GM23338 (cell line): Measurements from ENCODE around the gene HNF1A. TPM values are rescaled to one million over a fixed set of nuclear protein-coding genes. Genes with fewer than 3 reads are reported as not detected.

ENCODE experiments used
- ATAC-seq: fragments of 200-7000 bp; cut with Tn5 transposase; 3 replicates; pipeline ENCODE4 v1.9.1; 2020
- DNase-seq: peaks from one replicate; pipeline ENCODE4 v3.0.0-alpha.2; 2015; ENCODE audit warnings: low spot score
- H2AFZ ChIP-seq: fragments of 200-600 bp; sonication (generic); 2 replicates; pipeline ENCODE4 v1.8.0; 2016; ENCODE audit warnings: antibody characterized with exemption, mild to moderate bottlenecking, moderate library complexity
- H3F3A ChIP-seq: fragments of 200-600 bp; sonication (generic); replicated peaks from 2 replicates; pipeline ENCODE4 v1.8.0; 2017; ENCODE audit warnings: antibody characterized with exemption, mixed run types, low read depth
- H3K27ac ChIP-seq: fragments of 200-600 bp; sonication (generic); 2 replicates; pipeline ENCODE4 v1.6.1; 2016; ENCODE audit warnings: low read depth
- H3K27me3 ChIP-seq: fragments of 200-600 bp; sonication (generic); 2 replicates; pipeline ENCODE4 v1.8.0; 2016; ENCODE audit warnings: mild to moderate bottlenecking, mixed run types, moderate library complexity; ENCODE audit not compliant: insufficient read depth
- H3K36me3 ChIP-seq: fragments of 200-600 bp; sonication (generic); 2 replicates; pipeline ENCODE4 v1.8.0; 2016; ENCODE audit warnings: mild to moderate bottlenecking; ENCODE audit not compliant: insufficient read depth
- H3K4me1 ChIP-seq: fragments of 200-600 bp; sonication (generic); 2 replicates; pipeline ENCODE4 v1.8.0; 2016; ENCODE audit warnings: mild to moderate bottlenecking, moderate library complexity; ENCODE audit not compliant: insufficient read depth
- H3K4me2 ChIP-seq: fragments of 200-600 bp; sonication (generic); 2 replicates; pipeline ENCODE4 v1.7.1; 2017; ENCODE audit warnings: mixed run types
- H3K4me3 ChIP-seq: fragments of 200-600 bp; sonication (generic); 2 replicates; pipeline ENCODE4 v1.6.1; 2016; ENCODE audit warnings: mixed run types
- H3K79me2 ChIP-seq: fragments of 200-600 bp; sonication (generic); replicated peaks from 2 replicates; pipeline ENCODE4 v1.8.0; 2017; ENCODE audit warnings: mild to moderate bottlenecking; ENCODE audit not compliant: insufficient read depth
- H3K9me2 ChIP-seq: fragments of 200-600 bp; sonication (generic); 2 replicates; pipeline ENCODE4 v1.8.0; 2017; ENCODE audit not compliant: insufficient read depth
- H4K20me1 ChIP-seq: fragments of 200-600 bp; sonication (generic); replicated peaks from 2 replicates; pipeline ENCODE4 v1.8.0; 2017; ENCODE audit warnings: mild to moderate bottlenecking; ENCODE audit not compliant: insufficient read depth
- H3K27ac Mint-ChIP-seq: 2 replicates; pipeline ENCODE4 v1.8.0; 2020; ENCODE audit warnings: inconsistent platforms, mild to moderate bottlenecking, moderate library complexity, mixed read lengths
- H3K27me3 Mint-ChIP-seq: 3 replicates; pipeline ENCODE4 v1.8.0; 2022; ENCODE audit warnings: low read depth, mild to moderate bottlenecking, moderate library complexity, mixed read lengths, inconsistent platforms; ENCODE audit not compliant: insufficient read depth, poor library complexity
- H3K36me3 Mint-ChIP-seq: 3 replicates; pipeline ENCODE4 v1.8.0; 2021; ENCODE audit warnings: low read depth, mild to moderate bottlenecking, inconsistent platforms, moderate library complexity, mixed read lengths
- H3K4me1 Mint-ChIP-seq: 3 replicates; pipeline ENCODE4 v1.8.0; 2020; ENCODE audit warnings: mild to moderate bottlenecking, inconsistent platforms, mixed read lengths
- H3K4me3 Mint-ChIP-seq: 3 replicates; pipeline ENCODE4 v1.8.0; 2021; ENCODE audit warnings: moderate library complexity, mild to moderate bottlenecking, inconsistent platforms, mixed read lengths
- H3K9me3 Mint-ChIP-seq: 3 replicates; pipeline ENCODE4 v1.8.0; 2020; ENCODE audit warnings: moderate library complexity, mild to moderate bottlenecking, inconsistent platforms, mixed read lengths
- CREB1 ChIP-seq: fragments of 250-450 bp; sonication (Bioruptor Pico); IDR thresholded peaks from 2 replicates; pipeline ENCODE4 v1.5.0; 2020; ENCODE audit warnings: low read depth, mild to moderate bottlenecking, moderate library complexity
- EZH2phosphoT487 ChIP-seq: fragments of 200-600 bp; sonication (generic); IDR thresholded peaks from one replicate; pipeline ENCODE4 v1.8.1; 2018; ENCODE audit warnings: antibody characterized with exemption; ENCODE audit not compliant: unreplicated experiment
- NANOG ChIP-seq: IDR thresholded peaks from 2 replicates; pipeline ENCODE4 v1.6.1; 2016; ENCODE audit warnings: antibody characterized with exemption, borderline replicate concordance
- POLR2AphosphoS5 ChIP-seq: IDR thresholded peaks from 2 replicates; pipeline ENCODE4 v1.6.1; 2016; ENCODE audit warnings: antibody characterized with exemption, low read depth
- ZNF331 ChIP-seq: fragments of 250-450 bp; sonication (Bioruptor Pico); IDR thresholded peaks from 2 replicates; pipeline ENCODE4 v1.5.0; 2020; ENCODE audit warnings: low read depth, mild to moderate bottlenecking, moderate library complexity
- polyA plus RNA-seq: library from polyadenylated mRNA; unstranded; fragments of >200 nt; fragmentation: Nextera tagmentation; extraction: Ambion mirVana; gene quantifications from 2 replicates; pipeline ENCODE4 v1.2.1, GENCODE V29; 2016
- total RNA-seq: library from RNA; depleted of rRNA; stranded (reverse); fragments of >200 nt; shearing (Covaris generic); gene quantifications from 2 replicates; pipeline ENCODE4 v1.2.3, GENCODE V29; 2014
- TF ChIP-seq, protein P1 (sequence below): IDR thresholded peaks from one replicate; pipeline ENCODE4 v1.6.1; 2018; ENCODE audit warnings: antibody characterized with exemption; ENCODE audit not compliant: unreplicated experiment

The HNF1A gene
- total and polyA plus RNA-seq, 2 experiments from 2014 or later = 0.11 TPM; not detected in 1

GRCh38 chr12:120928864-120929652 is 49.3 kb upstream of the HNF1A start:
- peak overlapping the region; percentile 43; the same call in 2 of the 3 replicates for H3K4me3 Mint-ChIP-seq
- Histone ChIP-seq H3K27ac (peak overlapping the region; percentile 97), H4K20me1 (no peaks in the 10 kb centered on the region), H3K79me2 (no peaks in the 10 kb centered on the region), H3K4me3 (peak overlapping the region; percentile 39), H3K36me3 (no peaks in the 10 kb centered on the region), H3F3A (no peaks in the 10 kb centered on the region), H2AFZ (peak overlapping the region; percentile 99), H3K27me3 (no peaks in the 10 kb centered on the region), H3K4me1 (0 out of 2 replicates have a peak, but pooled peaks cover 8% of the 10 kb centered on the region), H3K9me2 (no peaks in the 10 kb centered on the region), H3K4me2 (peak overlapping the region; percentile 78)
- peaks cover 9% of the 10 kb centered on the region for H3K27me3 Mint-ChIP-seq
- ATAC-seq (peak; percentile 84), DNase-seq (peak; percentile 80)
- H3K36me3 Mint-ChIP-seq = no peaks in the 10 kb centered on the region
- peaks cover 21% of the 10 kb centered on the region for H3K4me1 Mint-ChIP-seq
- H3K9me3 Mint-ChIP-seq = peaks cover 3% of the 10 kb centered on the region; the same call in 2 of the 3 replicates
- H3K27ac Mint-ChIP-seq = peak overlapping the region; percentile 90
- TF ChIP-seq NANOG (no peak), CREB1 (CRISPR knock-in tag) (0 out of 2 replicates have a peak, but pooled peaks have one; percentile 48)

DNA sequence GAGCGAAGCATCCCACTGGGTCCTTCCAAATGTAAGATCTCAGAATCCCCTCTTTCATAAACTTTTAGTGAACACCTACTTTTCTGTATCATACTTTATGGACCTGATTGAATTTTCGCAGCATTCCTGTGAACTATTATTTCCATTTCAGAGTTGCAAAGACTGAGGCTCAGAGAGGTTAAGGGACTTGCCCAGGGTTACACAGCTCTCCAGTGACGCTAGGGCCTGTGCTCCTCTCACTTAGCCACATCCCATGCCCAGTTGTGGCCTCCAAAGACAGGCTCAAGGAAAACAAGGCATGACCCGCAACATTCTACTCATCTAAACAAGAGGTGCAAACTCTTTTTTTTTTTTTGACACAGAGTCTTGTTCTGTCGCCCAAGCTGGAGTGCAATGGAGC is 48.3 kb upstream of the HNF1A start:
- Histone ChIP-seq H4K20me1 (no peaks in the 10 kb centered on the region), H3K9me2 (no peaks in the 10 kb centered on the region), H3K27ac (no peak overlapping the region), H3K4me2 (no peak overlapping the region), H3K27me3 (no peaks in the 10 kb centered on the region), H3K4me1 (0 out of 2 replicates have a peak, but pooled peaks cover 8% of the 10 kb centered on the region), H3K79me2 (no peaks in the 10 kb centered on the region), H2AFZ (no peak overlapping the region), H3K4me3 (no peak overlapping the region), H3F3A (no peaks in the 10 kb centered on the region), H3K36me3 (no peaks in the 10 kb centered on the region)
- no peak for ATAC-seq
- H3K27ac Mint-ChIP-seq = no peak overlapping the region
- peaks cover 9% of the 10 kb centered on the region for H3K27me3 Mint-ChIP-seq
- DNase-seq = no peak
- H3K4me3 Mint-ChIP-seq = no peak overlapping the region
- peaks cover under 1% of the 10 kb centered on the region; the same call in 1 of the 3 replicates for H3K9me3 Mint-ChIP-seq
- H3K36me3 Mint-ChIP-seq = no peaks in the 10 kb centered on the region
- H3K4me1 Mint-ChIP-seq = peaks cover 19% of the 10 kb centered on the region; the same call in 2 of the 3 replicates
- TF ChIP-seq POLR2AphosphoS5 = no peak
- TF ChIP-seq NANOG = no peak
- TF ChIP-seq CREB1 (CRISPR knock-in tag) = no peak
- TF ChIP-seq EZH2phosphoT487 = no peak

- Histone ChIP-seq H4K20me1 (no peaks in the 10 kb centered on the region), H3K36me3 (no peaks in the 10 kb centered on the region), H3K4me2 (no peak overlapping the region), H2AFZ (0 out of 2 replicates have a peak overlapping the region, but pooled peaks have one; percentile 14), H3K27ac (no peak overlapping the region), H3K79me2 (no peaks in the 10 kb centered on the region), H3K4me3 (no peak overlapping the region), H3K9me2 (no peaks in the 10 kb centered on the region), H3K27me3 (no peaks in the 10 kb centered on the region), H3K4me1 (0 out of 2 replicates have a peak, but pooled peaks cover 4% of the 10 kb centered on the region), H3F3A (no peaks in the 10 kb centered on the region)
- no peak for TF ChIP-seq ZNF331 (CRISPR knock-in tag)
- TF ChIP-seq, protein P1, sequence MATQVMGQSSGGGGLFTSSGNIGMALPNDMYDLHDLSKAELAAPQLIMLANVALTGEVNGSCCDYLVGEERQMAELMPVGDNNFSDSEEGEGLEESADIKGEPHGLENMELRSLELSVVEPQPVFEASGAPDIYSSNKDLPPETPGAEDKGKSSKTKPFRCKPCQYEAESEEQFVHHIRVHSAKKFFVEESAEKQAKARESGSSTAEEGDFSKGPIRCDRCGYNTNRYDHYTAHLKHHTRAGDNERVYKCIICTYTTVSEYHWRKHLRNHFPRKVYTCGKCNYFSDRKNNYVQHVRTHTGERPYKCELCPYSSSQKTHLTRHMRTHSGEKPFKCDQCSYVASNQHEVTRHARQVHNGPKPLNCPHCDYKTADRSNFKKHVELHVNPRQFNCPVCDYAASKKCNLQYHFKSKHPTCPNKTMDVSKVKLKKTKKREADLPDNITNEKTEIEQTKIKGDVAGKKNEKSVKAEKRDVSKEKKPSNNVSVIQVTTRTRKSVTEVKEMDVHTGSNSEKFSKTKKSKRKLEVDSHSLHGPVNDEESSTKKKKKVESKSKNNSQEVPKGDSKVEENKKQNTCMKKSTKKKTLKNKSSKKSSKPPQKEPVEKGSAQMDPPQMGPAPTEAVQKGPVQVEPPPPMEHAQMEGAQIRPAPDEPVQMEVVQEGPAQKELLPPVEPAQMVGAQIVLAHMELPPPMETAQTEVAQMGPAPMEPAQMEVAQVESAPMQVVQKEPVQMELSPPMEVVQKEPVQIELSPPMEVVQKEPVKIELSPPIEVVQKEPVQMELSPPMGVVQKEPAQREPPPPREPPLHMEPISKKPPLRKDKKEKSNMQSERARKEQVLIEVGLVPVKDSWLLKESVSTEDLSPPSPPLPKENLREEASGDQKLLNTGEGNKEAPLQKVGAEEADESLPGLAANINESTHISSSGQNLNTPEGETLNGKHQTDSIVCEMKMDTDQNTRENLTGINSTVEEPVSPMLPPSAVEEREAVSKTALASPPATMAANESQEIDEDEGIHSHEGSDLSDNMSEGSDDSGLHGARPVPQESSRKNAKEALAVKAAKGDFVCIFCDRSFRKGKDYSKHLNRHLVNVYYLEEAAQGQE = no peak
- H3K36me3 Mint-ChIP-seq = no peaks in the 10 kb centered on the region
- no peak for ATAC-seq
- no peaks in the 10 kb centered on the region for H3K9me3 Mint-ChIP-seq
- H3K27me3 Mint-ChIP-seq = peaks cover 9% of the 10 kb centered on the region
- DNase-seq = no peak
- no peak overlapping the region for H3K27ac Mint-ChIP-seq
- H3K4me3 Mint-ChIP-seq = no peak overlapping the region
- peaks cover 8% of the 10 kb centered on the region; the same call in 2 of the 3 replicates for H3K4me1 Mint-ChIP-seq
Measured at GRCh38 chr12:120932058-120932457, 46.3 kb upstream of the HNF1A start.
